ENCODE results near the gene UNCX.

The UNCX gene

GRCh38 chr7:1218541-1219165 lies 14.0 kb upstream of the UNCX start:
- DNase-seq = no peak

GRCh38 chr7:1219498-1219897 lies 13.2 kb upstream of the UNCX start:
- no peak for DNase-seq

GRCh38 chr7:1220000-1220726 lies 12.5 kb upstream of the UNCX start:
- no peak for DNase-seq

GRCh38 chr7:1220977-1221745 lies 11.5 kb upstream of the UNCX start:
- DNase-seq = no peak

- no peak for DNase-seq
Observed at GRCh38 chr7:1223196-1223981, 9.3 kb upstream of the UNCX start.

GRCh38 chr7:1224086-1224716 lies 8.5 kb upstream of the UNCX start:
- no peak for DNase-seq

DNA sequence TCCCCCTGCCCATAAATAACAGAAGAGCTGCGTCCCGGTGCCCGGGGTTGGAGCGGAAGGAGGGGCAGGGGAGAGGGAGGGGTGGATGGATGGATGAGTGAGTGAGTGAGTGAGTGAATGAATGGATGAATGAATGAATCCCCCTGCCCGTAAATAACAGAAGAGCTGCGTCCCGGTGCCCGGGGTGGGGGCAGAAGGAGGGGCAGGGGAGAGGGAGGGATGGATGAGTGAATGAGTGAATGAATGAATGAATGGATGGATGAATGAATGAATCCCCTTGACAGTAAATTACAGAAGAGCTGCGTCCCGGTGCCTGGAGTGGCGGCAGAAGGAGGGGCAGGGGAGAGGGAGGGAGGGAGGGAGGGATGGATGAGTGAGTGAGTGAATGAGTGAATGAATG lies 7.6 kb upstream of the UNCX start:
- DNase-seq = no peak

DNA sequence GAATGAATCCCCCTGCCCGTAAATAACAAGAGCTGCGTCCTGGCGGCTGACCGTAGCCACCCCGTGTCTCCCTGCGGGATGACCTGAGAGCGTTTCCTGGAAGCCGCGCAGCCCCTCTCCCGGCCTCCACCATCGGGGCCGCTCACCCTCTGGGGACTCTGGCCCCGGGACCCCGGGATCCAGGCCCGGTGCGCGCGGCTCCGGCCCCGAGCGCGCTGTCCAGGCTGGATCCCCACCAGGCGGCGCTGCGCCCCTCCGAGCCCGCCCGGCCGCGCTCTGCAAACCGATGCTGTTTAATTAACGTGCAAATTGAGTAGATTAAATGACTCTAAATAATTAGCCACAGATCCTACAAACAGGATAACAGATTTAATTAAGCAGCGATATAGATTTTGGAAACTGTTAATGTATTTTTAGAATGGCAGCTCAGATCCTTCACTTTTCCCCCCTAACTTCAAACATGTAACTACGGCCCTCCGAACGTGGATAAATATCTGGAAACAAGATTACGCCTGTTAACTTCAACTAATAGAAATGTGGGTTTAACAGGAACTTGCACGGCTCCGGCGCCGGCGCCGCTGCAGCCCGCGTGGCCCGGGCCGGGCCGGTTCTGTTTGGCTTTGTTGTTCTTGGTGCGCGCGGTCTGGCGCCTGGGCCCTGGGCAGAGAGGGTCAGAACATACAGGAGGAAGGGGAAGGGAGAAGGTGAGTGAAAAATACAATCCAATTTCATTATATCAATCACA lies 7.1 kb upstream of the UNCX start:
- DNase-seq = no peak

GRCh38 chr7:1226186-1226901 lies 6.3 kb upstream of the UNCX start:
- no peak for DNase-seq

- no peak for DNase-seq
Observed at GRCh38 chr7:1227071-1227804, 5.4 kb upstream of the UNCX start.

GRCh38 chr7:1227814-1228544 lies 4.7 kb upstream of the UNCX start:
- DNase-seq = no peak

DNA sequence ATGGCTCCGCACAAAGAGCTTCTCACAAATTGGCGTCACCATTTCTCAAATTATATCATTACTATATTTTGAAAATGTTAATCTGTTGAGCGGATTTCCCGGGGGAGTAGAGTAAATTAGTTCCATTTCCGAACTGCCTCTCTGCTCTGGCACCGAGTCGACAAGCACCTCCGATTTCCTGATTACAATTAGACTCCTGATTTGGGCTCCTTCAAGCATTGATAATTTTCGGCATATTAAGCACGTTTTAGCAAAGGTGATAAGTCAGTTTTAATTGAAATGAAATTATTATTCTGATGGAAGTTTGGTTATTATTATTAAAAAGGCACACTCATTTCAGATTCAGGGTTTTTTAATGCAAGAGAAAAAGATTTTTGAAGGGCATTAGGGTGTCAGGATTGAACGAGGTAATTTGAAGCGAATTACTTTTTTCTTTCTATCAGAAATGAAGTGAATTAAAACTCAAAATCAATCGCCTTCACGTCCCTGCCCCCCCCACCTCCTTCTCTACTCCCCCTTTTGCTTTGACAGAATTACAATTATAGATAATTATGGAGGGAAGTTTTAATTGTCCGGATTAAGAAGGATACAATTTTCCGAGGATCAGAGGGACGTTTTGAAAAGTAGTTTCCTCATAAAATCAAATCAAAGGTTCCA lies 4.0 kb upstream of the UNCX start:
- no peak for DNase-seq

GRCh38 chr7:1229202-1229947 lies 3.3 kb upstream of the UNCX start:
- no peak for DNase-seq

- no peak for DNase-seq
Observed at GRCh38 chr7:1229956-1230355, 2.7 kb upstream of the UNCX start.

DNA sequence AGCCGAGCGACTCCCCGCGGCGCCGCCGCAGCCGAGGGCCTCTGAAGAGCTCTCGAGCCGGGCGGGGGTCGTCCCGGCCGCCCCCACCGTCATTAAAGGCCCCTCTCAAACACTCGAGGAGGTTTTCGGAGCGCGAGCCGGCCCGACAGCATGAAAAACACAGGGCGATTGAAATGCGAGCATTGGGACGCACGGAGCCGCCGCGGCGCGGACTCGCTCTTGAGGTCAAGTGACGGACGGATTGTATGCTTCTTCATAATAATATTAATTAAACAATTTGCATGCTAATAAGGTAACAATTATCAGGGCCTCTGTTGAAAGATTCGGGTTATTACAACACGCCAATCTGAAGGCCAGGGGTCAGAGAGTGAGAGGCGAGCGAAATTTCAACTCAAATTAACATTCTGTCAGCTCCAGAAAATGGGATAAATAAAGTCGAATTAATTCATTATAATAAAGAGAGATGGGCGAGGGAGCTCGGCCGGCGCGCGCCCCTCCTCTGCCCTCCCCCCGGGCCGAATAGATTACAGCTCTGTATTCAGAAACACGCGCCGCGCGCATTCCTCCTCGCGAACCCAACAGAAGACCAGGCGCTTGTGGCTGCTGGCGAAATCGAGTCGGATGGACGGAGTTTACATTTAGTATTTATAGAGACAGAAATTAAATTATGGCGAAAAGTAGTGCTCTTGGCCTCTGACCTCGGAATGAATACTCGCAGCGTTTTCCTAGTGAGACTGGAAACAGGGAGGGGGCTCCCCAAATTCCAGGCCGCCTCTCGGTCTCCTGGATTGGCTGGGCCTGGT lies 2.1 kb upstream of the UNCX start:
- DNase-seq = no peak

GRCh38 chr7:1231214-1232102 lies 1.2 kb upstream of the UNCX start:
- DNase-seq = no peak

DNA sequence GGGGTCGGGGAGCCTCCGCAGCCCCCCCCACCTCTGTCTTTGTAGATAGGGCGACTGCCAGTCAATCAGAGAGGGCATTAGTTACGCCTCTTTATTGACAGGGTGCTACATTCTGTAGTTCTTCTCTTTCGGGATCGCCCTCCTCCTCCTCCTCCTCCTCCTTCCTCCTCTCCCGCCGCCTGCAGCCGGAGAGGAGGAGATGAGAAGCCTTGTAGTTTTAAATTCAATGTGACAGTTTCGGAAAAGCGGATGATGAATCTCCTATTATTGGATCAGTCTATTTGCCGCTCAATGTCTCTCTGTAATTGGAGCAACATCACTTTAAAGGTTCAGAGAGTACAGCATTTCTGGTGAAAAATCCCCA lies 587 bp upstream of the UNCX start:
- DNase-seq = no peak

Measured in fibroblast of skin of right quadriceps (primary cell).